Measurements from ENCODE around the gene ZNF174. TPM values are rescaled to one million over a fixed set of nuclear protein-coding genes. Genes with fewer than 3 reads are reported as not detected.

The ZNF174 gene
- total RNA-seq, 1 donor: 11.2 TPM

DNA sequence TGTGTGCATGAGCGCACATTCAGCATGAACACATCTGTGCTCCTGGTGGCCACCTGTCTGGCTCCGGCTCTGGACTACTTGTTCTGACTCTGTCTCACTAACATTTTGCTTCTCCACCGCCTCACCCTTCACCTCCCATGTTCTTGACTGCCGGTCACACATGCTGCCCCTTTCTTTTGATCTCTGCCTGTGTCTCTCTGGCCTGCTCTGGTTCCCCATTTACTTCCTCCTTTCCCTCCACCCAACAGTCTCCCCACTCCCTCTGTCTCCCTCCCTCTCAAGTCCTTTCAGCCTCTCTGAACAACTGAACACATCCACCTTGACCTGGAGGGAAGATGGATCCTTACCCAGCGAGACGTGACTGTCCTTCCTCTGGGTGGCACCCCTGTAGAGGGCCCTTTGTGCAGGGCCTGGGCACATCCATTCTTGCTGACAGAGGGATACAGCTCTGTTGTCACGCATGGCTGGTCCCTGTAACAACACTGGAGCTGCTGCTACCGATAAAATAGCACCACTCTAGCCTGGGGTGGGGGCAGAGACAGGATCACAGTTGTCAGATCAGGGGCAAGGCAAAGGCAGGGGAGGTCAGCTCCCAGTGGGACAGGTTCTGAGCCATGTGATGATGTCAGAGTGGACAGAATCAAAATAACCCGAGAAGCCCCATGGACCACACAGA, 11.2 kb upstream of the ZNF174 start:
- peaks cover 22% of the 10 kb centered on the region for H3K79me2 ChIP-seq (ENCODE audit: insufficient read depth, low read length)
- peaks cover 11% of the 10 kb centered on the region for H3K9me3 ChIP-seq (ENCODE audit: low read depth, low read length)
- no peak for DNase-seq (ENCODE audit: insufficient read length, low spot score, missing footprints)
- no peak overlapping the region for H3K4me2 ChIP-seq (ENCODE audit: insufficient read depth, low read length)
- H3K27me3 ChIP-seq (ENCODE audit: insufficient read depth, low read length): no peaks in the 10 kb centered on the region
- no peaks in the 10 kb centered on the region for H3K4me1 ChIP-seq (ENCODE audit: insufficient read depth, low read length)
- no peak overlapping the region for H3K27ac ChIP-seq (ENCODE audit: low read depth, low read length)
- TF ChIP-seq, protein P1, sequence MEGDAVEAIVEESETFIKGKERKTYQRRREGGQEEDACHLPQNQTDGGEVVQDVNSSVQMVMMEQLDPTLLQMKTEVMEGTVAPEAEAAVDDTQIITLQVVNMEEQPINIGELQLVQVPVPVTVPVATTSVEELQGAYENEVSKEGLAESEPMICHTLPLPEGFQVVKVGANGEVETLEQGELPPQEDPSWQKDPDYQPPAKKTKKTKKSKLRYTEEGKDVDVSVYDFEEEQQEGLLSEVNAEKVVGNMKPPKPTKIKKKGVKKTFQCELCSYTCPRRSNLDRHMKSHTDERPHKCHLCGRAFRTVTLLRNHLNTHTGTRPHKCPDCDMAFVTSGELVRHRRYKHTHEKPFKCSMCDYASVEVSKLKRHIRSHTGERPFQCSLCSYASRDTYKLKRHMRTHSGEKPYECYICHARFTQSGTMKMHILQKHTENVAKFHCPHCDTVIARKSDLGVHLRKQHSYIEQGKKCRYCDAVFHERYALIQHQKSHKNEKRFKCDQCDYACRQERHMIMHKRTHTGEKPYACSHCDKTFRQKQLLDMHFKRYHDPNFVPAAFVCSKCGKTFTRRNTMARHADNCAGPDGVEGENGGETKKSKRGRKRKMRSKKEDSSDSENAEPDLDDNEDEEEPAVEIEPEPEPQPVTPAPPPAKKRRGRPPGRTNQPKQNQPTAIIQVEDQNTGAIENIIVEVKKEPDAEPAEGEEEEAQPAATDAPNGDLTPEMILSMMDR (IDR thresholded peaks at IDR 0.05; ENCODE audit: extremely low read depth, low read depth, low read length): no peak
- H3K36me3 ChIP-seq (ENCODE audit: insufficient read depth, low read length): peaks cover 52% of the 10 kb centered on the region
- H3K4me3 ChIP-seq (ENCODE audit: insufficient read depth, low read length): no peak overlapping the region
- H2AFZ ChIP-seq (ENCODE audit: low read length): no peak overlapping the region
- peaks cover 5% of the 10 kb centered on the region for H4K20me1 ChIP-seq (ENCODE audit: insufficient read depth, low read length)

DNA sequence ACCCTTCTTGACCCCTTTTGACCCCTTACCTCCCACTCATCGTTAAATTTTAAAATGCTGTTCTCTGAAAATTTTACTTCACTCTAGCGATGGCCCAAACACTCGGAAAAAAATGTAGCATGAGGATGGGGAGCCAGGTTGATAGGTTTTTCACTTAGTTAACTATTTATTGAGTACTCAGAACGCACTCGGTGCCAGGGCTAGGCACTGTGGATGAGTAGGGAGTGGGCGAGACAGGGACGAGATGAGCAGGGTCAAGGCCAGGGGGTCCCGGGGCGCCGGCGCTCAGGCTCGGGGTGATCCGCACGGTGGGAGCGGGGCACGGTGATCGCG, 603 bp upstream of the ZNF174 start:
- Histone ChIP-seq H3K4me1 (ENCODE audit: insufficient read depth, low read length) (peaks cover 13% of the 10 kb centered on the region), H3K27me3 (ENCODE audit: insufficient read depth, low read length) (no peaks in the 10 kb centered on the region), H4K20me1 (ENCODE audit: insufficient read depth, low read length) (peaks cover 4% of the 10 kb centered on the region), H3K4me3 (ENCODE audit: insufficient read depth, low read length) (peak overlapping the region; percentile 98), H3K79me2 (ENCODE audit: insufficient read depth, low read length) (peaks cover 61% of the 10 kb centered on the region), H3K4me2 (ENCODE audit: insufficient read depth, low read length) (peak overlapping the region; percentile 93), H2AFZ (ENCODE audit: low read length) (peak overlapping the region; percentile 85), H3K27ac (ENCODE audit: low read depth, low read length) (peak overlapping the region; percentile 83), H3K9me3 (ENCODE audit: low read depth, low read length) (peaks cover 3% of the 10 kb centered on the region), H3K36me3 (ENCODE audit: insufficient read depth, low read length) (peaks cover 47% of the 10 kb centered on the region)
- peak; percentile 76 for DNase-seq (ENCODE audit: insufficient read length, low spot score, missing footprints)
- TF ChIP-seq, protein P1 (IDR thresholded peaks at IDR 0.05; ENCODE audit: extremely low read depth, low read depth, low read length): no peak

DNA sequence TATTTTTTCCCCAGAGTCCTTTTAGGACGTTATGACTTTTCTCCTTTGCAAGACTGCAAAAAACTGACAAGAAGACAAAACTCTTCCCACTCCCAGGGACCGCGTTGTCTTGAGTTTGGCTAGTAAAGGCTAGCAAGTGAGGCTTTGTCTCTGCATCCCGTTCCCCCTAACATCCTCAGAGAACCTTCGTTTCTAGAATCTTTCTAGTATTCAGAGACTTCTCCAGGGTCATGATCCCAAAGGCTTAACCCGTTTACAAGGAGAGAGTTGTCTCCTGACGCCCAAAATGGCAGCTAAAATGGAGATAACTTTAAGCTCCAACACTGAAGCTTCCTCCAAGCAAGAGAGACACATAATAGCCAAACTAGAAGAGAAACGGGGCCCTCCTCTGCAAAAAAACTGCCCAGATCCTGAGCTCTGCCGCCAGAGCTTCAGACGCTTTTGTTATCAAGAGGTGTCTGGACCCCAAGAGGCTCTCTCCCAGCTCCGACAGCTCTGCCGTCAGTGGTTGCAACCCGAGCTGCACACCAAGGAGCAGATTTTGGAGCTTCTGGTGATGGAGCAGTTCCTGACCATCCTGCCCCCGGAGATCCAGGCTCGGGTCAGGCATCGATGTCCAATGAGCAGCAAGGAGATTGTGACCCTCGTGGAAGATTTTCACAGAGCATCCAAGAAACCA, 843 bp downstream of the ZNF174 start:
- peak overlapping the region; percentile 98 for H3K4me3 ChIP-seq (ENCODE audit: insufficient read depth, low read length)
- peak overlapping the region; percentile 72 for H3K27ac ChIP-seq (ENCODE audit: low read depth, low read length)
- H3K9me3 ChIP-seq (ENCODE audit: low read depth, low read length): peaks cover 5% of the 10 kb centered on the region
- no peaks in the 10 kb centered on the region for H3K27me3 ChIP-seq (ENCODE audit: insufficient read depth, low read length)
- TF ChIP-seq, protein P1 (IDR thresholded peaks at IDR 0.05; ENCODE audit: extremely low read depth, low read depth, low read length): no peak
- peaks cover 45% of the 10 kb centered on the region for H3K36me3 ChIP-seq (ENCODE audit: insufficient read depth, low read length)
- peaks cover 53% of the 10 kb centered on the region for H3K79me2 ChIP-seq (ENCODE audit: insufficient read depth, low read length)
- H2AFZ ChIP-seq (ENCODE audit: low read length): peak overlapping the region; percentile 95
- peak; percentile 79 for DNase-seq (ENCODE audit: insufficient read length, low spot score, missing footprints)
- peaks cover 4% of the 10 kb centered on the region for H4K20me1 ChIP-seq (ENCODE audit: insufficient read depth, low read length)
- peaks cover 13% of the 10 kb centered on the region for H3K4me1 ChIP-seq (ENCODE audit: insufficient read depth, low read length)
- H3K4me2 ChIP-seq (ENCODE audit: insufficient read depth, low read length): peak overlapping the region; percentile 90

DNA sequence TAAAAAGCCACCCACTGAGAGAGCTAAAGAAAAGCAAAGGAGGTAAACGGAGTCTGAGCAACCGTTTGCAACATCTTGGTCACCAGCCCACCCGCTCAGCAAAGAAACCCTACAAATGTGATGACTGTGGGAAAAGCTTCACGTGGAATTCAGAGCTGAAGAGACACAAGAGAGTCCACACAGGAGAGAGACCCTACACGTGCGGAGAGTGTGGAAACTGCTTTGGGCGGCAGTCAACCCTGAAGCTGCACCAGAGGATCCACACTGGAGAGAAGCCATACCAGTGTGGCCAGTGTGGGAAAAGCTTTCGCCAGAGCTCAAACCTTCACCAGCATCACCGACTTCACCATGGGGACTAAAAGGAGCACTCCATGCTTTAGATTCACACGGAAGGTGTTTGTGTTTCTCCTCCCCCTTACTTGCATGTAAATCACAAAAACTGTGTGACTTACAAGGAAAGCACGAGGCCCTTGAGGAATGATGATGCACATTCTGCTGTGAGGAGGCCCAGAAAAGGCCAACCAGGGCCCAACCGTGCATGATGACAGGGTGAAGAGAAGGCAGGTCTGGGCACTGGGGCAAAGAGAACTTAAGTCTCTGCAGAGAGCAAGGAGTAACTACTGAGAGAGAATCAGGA, 7.7 kb downstream of the ZNF174 start:
- TF ChIP-seq, protein P1 (IDR thresholded peaks at IDR 0.05; ENCODE audit: extremely low read depth, low read depth, low read length): no peak
- peaks cover 8% of the 10 kb centered on the region for H3K79me2 ChIP-seq (ENCODE audit: insufficient read depth, low read length)
- H3K9me3 ChIP-seq (ENCODE audit: low read depth, low read length): peaks cover 34% of the 10 kb centered on the region
- H3K4me1 ChIP-seq (ENCODE audit: insufficient read depth, low read length): no peaks in the 10 kb centered on the region
- no peak overlapping the region for H3K27ac ChIP-seq (ENCODE audit: low read depth, low read length)
- no peak overlapping the region for H3K4me2 ChIP-seq (ENCODE audit: insufficient read depth, low read length)
- H3K36me3 ChIP-seq (ENCODE audit: insufficient read depth, low read length): peaks cover 52% of the 10 kb centered on the region
- DNase-seq (ENCODE audit: insufficient read length, low spot score, missing footprints): no peak
- H3K4me3 ChIP-seq (ENCODE audit: insufficient read depth, low read length): no peak overlapping the region
- H4K20me1 ChIP-seq (ENCODE audit: insufficient read depth, low read length): no peaks in the 10 kb centered on the region
- H3K27me3 ChIP-seq (ENCODE audit: insufficient read depth, low read length): no peaks in the 10 kb centered on the region
- no peak overlapping the region for H2AFZ ChIP-seq (ENCODE audit: low read length)
